Transverse colon (tissue), 3 donors: Measurements from ENCODE around the gene CNNM2.

ENCODE experiments used
- POLR2A ChIP-seq: fragments of 450-650 bp; IDR thresholded peaks from one replicate; pipeline ENCODE4 v1.6.1; 2016; ENCODE audit warnings: antibody characterized with exemption, mild to moderate bottlenecking, moderate library complexity
- TF ChIP-seq, protein P1 (sequence below), 5 experiments: fragments of 200-600 bp in 3 of 5; fragments of 450-650 bp in 2 of 5; sonication (generic) in 3 of 5; IDR thresholded peaks; 1 replicate in 2 of 5; 2 replicates in 3 of 5; pipeline ENCODE4 v1.5.1; 2016 to 2017; ENCODE audit warnings: antibody characterized with exemption in 5 of 5, inconsistent platforms in 3 of 5, mild to moderate bottlenecking in 2 of 5, moderate library complexity in 1 of 5

DNA sequence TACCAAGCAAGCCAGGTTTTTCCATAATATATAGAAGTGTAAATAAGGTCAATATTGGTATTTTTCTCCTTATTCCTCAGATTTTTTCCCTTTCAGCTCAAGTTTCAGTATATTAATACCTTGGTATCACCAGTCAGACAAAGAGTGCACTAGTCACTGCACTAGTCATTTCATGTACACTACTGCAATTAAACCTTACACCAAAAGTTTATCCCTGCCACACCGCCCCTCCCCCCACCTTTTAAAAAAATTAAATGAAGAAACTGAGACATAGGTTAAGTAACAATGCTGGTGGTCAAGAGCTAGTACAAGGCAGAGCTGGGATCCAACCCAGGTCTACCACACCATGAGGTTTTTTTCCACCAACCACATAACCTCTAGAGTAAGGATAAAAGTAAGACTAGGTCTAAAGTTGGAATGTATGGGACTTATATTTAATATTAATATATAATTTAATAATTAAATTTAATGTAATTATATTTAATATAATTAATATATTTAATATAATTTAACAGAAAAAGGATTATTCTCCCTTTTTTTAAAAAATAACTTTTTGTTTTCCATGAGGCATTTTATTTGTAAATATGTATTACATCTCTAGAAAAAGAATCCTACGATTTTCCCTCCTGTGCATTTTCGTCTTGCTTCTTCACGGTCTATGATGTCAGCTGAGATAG is 206.5 kb downstream of the CNNM2 start:
- TF ChIP-seq POLR2A, result no peak
- TF ChIP-seq, protein P1, sequence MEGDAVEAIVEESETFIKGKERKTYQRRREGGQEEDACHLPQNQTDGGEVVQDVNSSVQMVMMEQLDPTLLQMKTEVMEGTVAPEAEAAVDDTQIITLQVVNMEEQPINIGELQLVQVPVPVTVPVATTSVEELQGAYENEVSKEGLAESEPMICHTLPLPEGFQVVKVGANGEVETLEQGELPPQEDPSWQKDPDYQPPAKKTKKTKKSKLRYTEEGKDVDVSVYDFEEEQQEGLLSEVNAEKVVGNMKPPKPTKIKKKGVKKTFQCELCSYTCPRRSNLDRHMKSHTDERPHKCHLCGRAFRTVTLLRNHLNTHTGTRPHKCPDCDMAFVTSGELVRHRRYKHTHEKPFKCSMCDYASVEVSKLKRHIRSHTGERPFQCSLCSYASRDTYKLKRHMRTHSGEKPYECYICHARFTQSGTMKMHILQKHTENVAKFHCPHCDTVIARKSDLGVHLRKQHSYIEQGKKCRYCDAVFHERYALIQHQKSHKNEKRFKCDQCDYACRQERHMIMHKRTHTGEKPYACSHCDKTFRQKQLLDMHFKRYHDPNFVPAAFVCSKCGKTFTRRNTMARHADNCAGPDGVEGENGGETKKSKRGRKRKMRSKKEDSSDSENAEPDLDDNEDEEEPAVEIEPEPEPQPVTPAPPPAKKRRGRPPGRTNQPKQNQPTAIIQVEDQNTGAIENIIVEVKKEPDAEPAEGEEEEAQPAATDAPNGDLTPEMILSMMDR (IDR thresholded peaks at IDR 0.05), result no peak
